ENCODE results near the gene CHD5.

The CHD5 gene

DNA sequence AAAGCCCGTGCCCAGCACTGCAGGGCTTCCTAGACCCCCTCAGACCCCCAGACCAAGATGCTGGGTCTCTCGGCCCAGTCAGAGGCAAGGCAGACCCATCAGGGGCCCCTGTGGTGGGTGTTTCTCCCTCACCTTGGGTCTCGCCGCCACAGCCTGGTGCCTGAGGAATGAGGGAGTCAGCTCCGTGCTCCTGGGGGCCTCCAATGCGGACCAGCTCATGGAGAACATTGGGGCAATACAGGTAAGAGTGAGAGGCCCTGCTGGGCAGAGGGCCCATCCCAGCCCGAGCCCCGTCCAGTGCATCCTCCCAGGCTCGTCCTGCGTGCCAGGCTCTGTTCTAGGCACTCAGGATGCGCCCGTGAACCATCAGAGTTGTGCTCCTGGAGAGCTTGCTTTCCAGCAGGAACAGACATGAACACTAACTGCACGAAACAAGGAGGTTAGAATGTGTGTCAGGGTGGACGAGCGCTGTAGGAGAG lies 83.0 kb downstream of the CHD5 start:
- DNase-seq: no peak
- Histone ChIP-seq H3K9me3 (ENCODE audit: control insufficient read depth, low read length) (no peaks in the 10 kb centered on the region), H3K4me3 (ENCODE audit: insufficient read depth, low read depth, low read length, poor library complexity, severe bottlenecking) (no peak overlapping the region), H3K4me1 (ENCODE audit: control insufficient read depth, insufficient read depth, low read length, poor library complexity, severe bottlenecking) (no peaks in the 10 kb centered on the region), H3K27ac (ENCODE audit: insufficient read depth, low read length, poor library complexity, severe bottlenecking) (no peak overlapping the region), H3K36me3 (ENCODE audit: control insufficient read depth, insufficient read depth, low read length) (peaks cover 53% of the 10 kb centered on the region), H3K27me3 (replicated peaks; ENCODE audit: control insufficient read depth, insufficient read depth, low read length, poor library complexity, severe bottlenecking) (no peaks in the 10 kb centered on the region)

DNA sequence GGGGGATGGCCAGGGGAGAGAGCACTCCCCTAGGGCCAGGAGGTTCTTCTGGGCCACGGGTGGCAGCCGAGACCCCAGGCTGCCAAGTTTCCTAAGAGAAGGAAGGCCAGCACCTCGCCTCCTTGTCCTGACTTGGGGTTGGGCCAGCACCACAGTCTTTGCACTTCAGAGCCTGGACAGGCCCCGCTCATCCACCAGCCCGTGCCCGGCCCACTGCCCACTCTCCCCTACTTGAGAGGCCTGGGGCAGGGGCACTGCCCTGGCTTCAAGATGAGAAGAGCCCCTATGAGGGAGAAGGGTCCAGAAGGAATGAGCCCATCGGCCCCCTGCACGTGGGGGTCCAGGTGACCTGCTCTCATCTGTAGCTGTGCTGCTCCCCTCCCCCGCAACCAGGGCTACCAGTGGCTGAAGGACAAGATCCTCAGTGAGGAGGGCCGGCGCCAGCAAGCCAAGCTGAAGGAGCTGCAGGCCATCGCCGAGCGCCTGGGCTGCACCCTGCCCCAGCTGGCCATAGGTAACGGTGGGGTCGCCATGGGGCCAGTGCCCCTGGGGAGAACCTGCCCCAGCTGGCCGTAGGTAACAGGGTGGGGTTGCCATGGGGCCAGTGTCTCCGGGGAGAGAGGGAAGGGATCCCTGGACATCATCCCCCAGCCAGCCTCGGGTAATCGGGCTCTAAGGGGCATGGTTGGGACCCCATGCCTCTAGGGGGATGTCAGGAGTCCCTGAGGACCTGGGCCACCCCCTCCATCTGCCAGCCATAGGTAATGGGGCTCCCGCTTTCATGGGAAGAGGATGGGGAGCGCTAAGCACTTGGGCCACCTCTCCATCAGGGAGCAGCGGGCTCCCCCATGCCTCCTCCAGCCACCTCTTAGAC lies 83.6 kb downstream of the CHD5 start:
- H3K4me1 ChIP-seq (ENCODE audit: control insufficient read depth, insufficient read depth, low read length, poor library complexity, severe bottlenecking): no peaks in the 10 kb centered on the region
- no peaks in the 10 kb centered on the region for H3K9me3 ChIP-seq (ENCODE audit: control insufficient read depth, low read length)
- H3K27ac ChIP-seq (ENCODE audit: insufficient read depth, low read length, poor library complexity, severe bottlenecking): no peak overlapping the region
- no peak for DNase-seq
- no peak overlapping the region for H3K4me3 ChIP-seq (ENCODE audit: insufficient read depth, low read depth, low read length, poor library complexity, severe bottlenecking)
- H3K27me3 ChIP-seq (replicated peaks; ENCODE audit: control insufficient read depth, insufficient read depth, low read length, poor library complexity, severe bottlenecking): no peaks in the 10 kb centered on the region
- peaks cover 60% of the 10 kb centered on the region for H3K36me3 ChIP-seq (ENCODE audit: control insufficient read depth, insufficient read depth, low read length)

DNA sequence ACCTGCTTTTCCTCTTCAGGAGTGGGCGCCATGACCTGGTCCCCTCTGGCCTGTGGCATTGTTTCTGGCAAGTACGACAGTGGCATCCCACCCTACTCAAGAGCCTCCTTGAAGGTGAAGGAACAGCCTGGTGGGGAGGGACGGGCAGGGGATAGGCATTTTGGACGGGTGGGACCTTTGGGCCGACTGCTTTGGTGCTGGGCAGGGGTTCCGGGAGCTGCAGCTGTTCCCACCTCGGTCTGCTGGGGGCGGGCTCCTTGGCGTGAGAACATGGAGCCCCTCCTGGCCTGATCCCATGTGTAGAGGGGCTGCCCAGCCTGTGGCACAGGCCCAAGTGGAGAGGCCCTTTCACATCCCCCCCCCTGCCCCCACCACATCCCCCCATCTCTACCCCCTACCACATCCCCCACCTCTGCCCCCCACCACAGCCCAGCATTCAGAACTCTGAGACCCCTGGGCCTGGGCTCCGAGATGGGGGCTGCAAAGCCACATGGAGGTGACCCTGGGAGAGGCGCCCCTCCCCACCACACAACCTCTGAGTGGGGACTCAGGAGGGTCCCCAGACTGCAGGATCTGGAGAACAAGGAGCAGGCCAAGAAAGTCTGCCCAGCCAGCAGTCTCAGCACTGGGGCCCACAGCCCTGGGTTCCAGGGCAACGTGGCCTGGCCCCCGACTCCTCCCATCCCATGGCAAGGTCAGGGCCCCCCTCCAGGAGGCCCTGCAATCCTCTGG lies 84.4 kb downstream of the CHD5 start:
- Histone ChIP-seq H3K36me3 (ENCODE audit: control insufficient read depth, insufficient read depth, low read length) (peaks cover 68% of the 10 kb centered on the region), H3K9me3 (ENCODE audit: control insufficient read depth, low read length) (no peaks in the 10 kb centered on the region), H3K4me1 (ENCODE audit: control insufficient read depth, insufficient read depth, low read length, poor library complexity, severe bottlenecking) (no peaks in the 10 kb centered on the region), H3K4me3 (ENCODE audit: insufficient read depth, low read depth, low read length, poor library complexity, severe bottlenecking) (no peak overlapping the region), H3K27me3 (replicated peaks; ENCODE audit: control insufficient read depth, insufficient read depth, low read length, poor library complexity, severe bottlenecking) (no peaks in the 10 kb centered on the region), H3K27ac (ENCODE audit: insufficient read depth, low read length, poor library complexity, severe bottlenecking) (no peak overlapping the region)
- DNase-seq: no peak

DNA sequence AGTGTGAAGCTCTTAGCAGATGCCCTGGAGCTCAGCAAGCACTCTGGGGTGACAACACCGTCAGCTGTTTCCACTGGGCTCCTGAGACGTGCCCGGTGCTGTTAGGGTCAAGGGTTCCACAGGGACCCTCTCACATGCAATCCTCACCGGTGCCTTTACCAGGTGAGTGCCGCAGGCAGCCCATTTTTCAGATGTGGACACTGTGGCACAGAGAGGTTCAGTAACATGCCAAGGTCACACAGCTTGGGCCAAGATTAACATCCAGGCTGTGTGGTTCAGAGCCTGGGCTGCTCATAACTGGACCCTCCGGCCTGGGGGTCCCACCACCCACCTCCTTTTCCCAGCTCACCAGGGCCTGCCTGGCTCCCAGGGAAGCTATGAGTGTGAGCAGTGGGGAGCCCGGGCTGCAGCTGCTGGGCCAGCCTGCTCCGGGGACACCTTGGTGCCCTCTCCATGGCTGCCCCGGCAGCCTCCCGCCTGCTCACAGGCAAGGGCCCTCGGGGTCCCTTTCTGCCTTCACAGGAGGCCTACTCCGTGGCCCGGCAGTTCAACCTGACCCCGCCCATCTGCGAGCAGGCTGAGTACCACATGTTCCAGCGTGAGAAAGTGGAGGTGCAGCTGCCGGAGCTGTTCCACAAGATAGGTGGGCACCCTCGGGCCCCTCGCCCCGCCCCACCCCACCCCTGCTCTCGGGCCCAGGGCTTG lies 85.2 kb downstream of the CHD5 start:
- DNase-seq: no peak
- no peaks in the 10 kb centered on the region for H3K9me3 ChIP-seq (ENCODE audit: control insufficient read depth, low read length)
- H3K4me3 ChIP-seq (ENCODE audit: insufficient read depth, low read depth, low read length, poor library complexity, severe bottlenecking): no peak overlapping the region
- H3K4me1 ChIP-seq (ENCODE audit: control insufficient read depth, insufficient read depth, low read length, poor library complexity, severe bottlenecking): no peaks in the 10 kb centered on the region
- H3K36me3 ChIP-seq (ENCODE audit: control insufficient read depth, insufficient read depth, low read length): peaks cover 75% of the 10 kb centered on the region
- H3K27me3 ChIP-seq (replicated peaks; ENCODE audit: control insufficient read depth, insufficient read depth, low read length, poor library complexity, severe bottlenecking): no peaks in the 10 kb centered on the region
- no peak overlapping the region for H3K27ac ChIP-seq (ENCODE audit: insufficient read depth, low read length, poor library complexity, severe bottlenecking)

DNA sequence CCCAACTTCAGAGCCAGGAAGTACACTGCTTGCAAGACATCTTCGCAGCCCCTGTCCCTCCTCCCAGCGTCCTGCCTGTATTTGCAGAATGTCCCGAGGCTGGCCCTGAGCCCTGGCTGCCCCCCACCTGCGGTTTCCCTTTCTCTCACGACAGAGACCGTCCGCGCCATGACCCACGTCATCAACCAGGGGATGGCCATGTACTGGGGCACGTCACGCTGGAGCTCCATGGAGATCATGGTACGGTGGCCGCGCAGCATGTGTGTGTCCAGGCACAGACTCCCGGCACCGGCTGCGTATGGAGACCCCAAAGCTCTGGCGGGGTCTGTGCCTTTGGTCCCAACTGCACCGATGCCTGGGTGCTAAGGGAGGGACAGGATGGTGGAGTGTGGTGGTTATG lies 85.9 kb downstream of the CHD5 start:
- no peaks in the 10 kb centered on the region for H3K27me3 ChIP-seq (replicated peaks; ENCODE audit: control insufficient read depth, insufficient read depth, low read length, poor library complexity, severe bottlenecking)
- H3K27ac ChIP-seq (ENCODE audit: insufficient read depth, low read length, poor library complexity, severe bottlenecking): no peak overlapping the region

DNA sequence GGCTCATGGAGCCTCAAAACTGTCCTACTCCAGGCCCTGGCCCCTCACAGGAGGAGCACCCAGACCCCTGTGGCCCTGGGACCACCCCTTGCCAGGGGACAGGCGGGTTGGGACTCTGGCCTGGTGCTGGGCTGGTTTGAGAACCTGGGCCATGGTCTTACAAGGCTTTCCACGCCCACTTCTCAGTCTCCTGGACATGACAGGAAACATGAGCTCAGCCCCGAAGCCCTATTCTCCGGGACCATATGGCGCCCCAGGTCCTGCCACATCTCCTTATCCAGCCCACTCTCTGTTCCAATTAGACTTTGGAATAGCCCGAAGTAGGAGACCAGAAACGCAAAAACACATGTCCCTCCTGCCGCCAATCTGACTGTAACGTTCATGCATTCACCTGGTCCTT lies 86.5 kb downstream of the CHD5 start:
- Histone ChIP-seq H3K27ac (ENCODE audit: insufficient read depth, low read length, poor library complexity, severe bottlenecking) (no peak overlapping the region), H3K4me3 (ENCODE audit: insufficient read depth, low read depth, low read length, poor library complexity, severe bottlenecking) (no peak overlapping the region), H3K4me1 (ENCODE audit: control insufficient read depth, insufficient read depth, low read length, poor library complexity, severe bottlenecking) (no peaks in the 10 kb centered on the region), H3K9me3 (ENCODE audit: control insufficient read depth, low read length) (no peaks in the 10 kb centered on the region), H3K27me3 (replicated peaks; ENCODE audit: control insufficient read depth, insufficient read depth, low read length, poor library complexity, severe bottlenecking) (no peaks in the 10 kb centered on the region), H3K36me3 (ENCODE audit: control insufficient read depth, insufficient read depth, low read length) (peaks cover 84% of the 10 kb centered on the region)
- no peak for DNase-seq

More for the DNA sequence above, 85.9 kb downstream of the CHD5 start:
- Histone ChIP-seq H3K9me3 (ENCODE audit: control insufficient read depth, low read length) (no peaks in the 10 kb centered on the region), H3K4me3 (ENCODE audit: insufficient read depth, low read depth, low read length, poor library complexity, severe bottlenecking) (no peak overlapping the region), H3K36me3 (ENCODE audit: control insufficient read depth, insufficient read depth, low read length) (peaks cover 81% of the 10 kb centered on the region), H3K4me1 (ENCODE audit: control insufficient read depth, insufficient read depth, low read length, poor library complexity, severe bottlenecking) (no peaks in the 10 kb centered on the region)
- no peak for DNase-seq

DNA sequence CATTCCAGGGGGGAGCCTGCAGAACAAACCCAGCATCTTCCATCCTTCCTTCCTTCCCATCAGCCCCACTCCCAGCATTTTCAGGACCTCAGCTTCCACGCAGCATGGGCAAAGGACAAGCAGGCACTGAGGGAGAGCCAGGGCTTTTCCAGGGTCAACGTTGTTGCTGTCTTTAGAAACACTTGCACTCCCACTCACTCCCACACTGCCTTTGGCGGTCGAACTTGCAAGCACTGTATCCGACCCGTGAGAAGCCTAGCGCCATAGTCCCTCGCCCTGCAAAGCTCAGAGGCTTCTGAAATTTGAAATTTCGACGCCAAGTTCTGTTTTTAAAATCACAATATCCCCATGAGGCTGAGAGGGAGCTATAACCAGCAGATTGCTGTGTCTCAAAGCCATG lies 87.0 kb downstream of the CHD5 start:
- no peak for DNase-seq
- peaks cover 81% of the 10 kb centered on the region for H3K36me3 ChIP-seq (ENCODE audit: control insufficient read depth, insufficient read depth, low read length)
- no peaks in the 10 kb centered on the region for H3K4me1 ChIP-seq (ENCODE audit: control insufficient read depth, insufficient read depth, low read length, poor library complexity, severe bottlenecking)
- no peaks in the 10 kb centered on the region for H3K9me3 ChIP-seq (ENCODE audit: control insufficient read depth, low read length)
- H3K27me3 ChIP-seq (replicated peaks; ENCODE audit: control insufficient read depth, insufficient read depth, low read length, poor library complexity, severe bottlenecking): no peaks in the 10 kb centered on the region
- no peak overlapping the region for H3K27ac ChIP-seq (ENCODE audit: insufficient read depth, low read length, poor library complexity, severe bottlenecking)
- no peak overlapping the region for H3K4me3 ChIP-seq (ENCODE audit: insufficient read depth, low read depth, low read length, poor library complexity, severe bottlenecking)

DNA sequence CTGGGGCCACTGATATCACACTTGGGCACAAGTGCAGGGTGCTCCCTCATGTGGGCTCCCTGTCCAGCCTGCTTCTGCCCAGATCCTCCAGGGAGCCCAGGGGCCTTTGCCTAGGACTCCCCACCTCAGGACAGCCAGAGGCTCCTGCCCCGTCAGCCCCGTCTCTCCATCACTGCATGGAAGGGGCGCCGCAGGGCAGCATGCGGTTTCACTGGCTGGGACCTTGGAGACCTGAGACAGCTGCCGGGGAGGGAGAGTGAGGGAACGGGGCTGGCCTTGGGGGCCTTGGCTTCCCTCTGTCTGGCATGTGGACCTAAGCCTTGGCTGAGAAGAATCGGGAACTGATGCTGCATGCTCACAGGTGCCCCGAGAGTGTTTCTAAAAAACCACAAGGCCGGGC lies 87.9 kb downstream of the CHD5 start:
- H3K4me1 ChIP-seq (ENCODE audit: control insufficient read depth, insufficient read depth, low read length, poor library complexity, severe bottlenecking): no peaks in the 10 kb centered on the region
- peaks cover 85% of the 10 kb centered on the region for H3K36me3 ChIP-seq (ENCODE audit: control insufficient read depth, insufficient read depth, low read length)
- no peaks in the 10 kb centered on the region for H3K27me3 ChIP-seq (replicated peaks; ENCODE audit: control insufficient read depth, insufficient read depth, low read length, poor library complexity, severe bottlenecking)
- H3K27ac ChIP-seq (ENCODE audit: insufficient read depth, low read length, poor library complexity, severe bottlenecking): no peak overlapping the region
- H3K9me3 ChIP-seq (ENCODE audit: control insufficient read depth, low read length): no peaks in the 10 kb centered on the region
- DNase-seq: no peak
- no peak overlapping the region for H3K4me3 ChIP-seq (ENCODE audit: insufficient read depth, low read depth, low read length, poor library complexity, severe bottlenecking)

DNA sequence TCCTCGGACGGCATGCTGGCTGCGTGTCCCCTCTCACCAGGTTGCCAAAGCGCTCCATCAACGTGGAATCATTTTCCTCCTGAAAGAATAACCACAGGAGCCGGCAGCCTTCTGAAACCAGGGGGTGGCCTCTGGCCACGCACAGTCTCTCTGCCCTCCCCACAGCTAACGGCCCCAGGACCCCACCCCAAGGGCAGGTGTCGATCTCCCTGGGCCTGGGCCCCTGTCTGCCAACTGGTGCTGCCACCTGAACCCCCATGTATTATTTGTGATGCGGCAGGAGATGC lies 88.4 kb downstream of the CHD5 start:
- no peaks in the 10 kb centered on the region for H3K27me3 ChIP-seq (replicated peaks; ENCODE audit: control insufficient read depth, insufficient read depth, low read length, poor library complexity, severe bottlenecking)
- H3K4me1 ChIP-seq (ENCODE audit: control insufficient read depth, insufficient read depth, low read length, poor library complexity, severe bottlenecking): no peaks in the 10 kb centered on the region
- H3K27ac ChIP-seq (ENCODE audit: insufficient read depth, low read length, poor library complexity, severe bottlenecking): no peak overlapping the region
- H3K4me3 ChIP-seq (ENCODE audit: insufficient read depth, low read depth, low read length, poor library complexity, severe bottlenecking): no peak overlapping the region
- H3K36me3 ChIP-seq (ENCODE audit: control insufficient read depth, insufficient read depth, low read length): peaks cover 81% of the 10 kb centered on the region
- no peaks in the 10 kb centered on the region for H3K9me3 ChIP-seq (ENCODE audit: control insufficient read depth, low read length)
- no peak for DNase-seq
